Left ventricle myocardium inferior (tissue), 1 donor: ENCODE results near the gene LARGE1. TPM values are rescaled to one million over a fixed set of nuclear protein-coding genes. Genes with fewer than 3 reads are reported as not detected.
A peak's percentile ranks its signal among the peaks of the same experiment; 100 is the strongest.

ENCODE experiments used
- DNase-seq: peaks from one replicate; pipeline ENCODE4 v3.0.0-alpha.2; 2020
- H3K27ac ChIP-seq: fragments of 200-600 bp; replicated peaks from 2 replicates; pipeline ENCODE4 v1.8.0; 2021
- H3K27me3 ChIP-seq: fragments of 200-600 bp; 2 replicates; pipeline ENCODE4 v1.8.0; 2021; ENCODE audit warnings: low read depth
- H3K36me3 ChIP-seq: fragments of 200-600 bp; 2 replicates; pipeline ENCODE4 v1.8.0; 2021
- H3K4me1 ChIP-seq: fragments of 200-600 bp; 2 replicates; pipeline ENCODE4 v1.8.0; 2021
- H3K4me3 ChIP-seq: fragments of 200-600 bp; 2 replicates; pipeline ENCODE4 v1.8.0; 2021; ENCODE audit warnings: mild to moderate bottlenecking, moderate library complexity
- H3K9me3 ChIP-seq: fragments of 200-600 bp; replicated peaks from 2 replicates; pipeline ENCODE4 v1.8.0; 2021
- CTCF ChIP-seq: fragments of 200-600 bp; IDR thresholded peaks from 2 replicates; pipeline ENCODE4 v1.8.0; 2021; ENCODE audit warnings: antibody characterized with exemption, mild to moderate bottlenecking, borderline replicate concordance
- intact Hi-C: fragments of 100-400 bp; cut with micrococcal nuclease; formaldehyde crosslinking; loops from one replicate; pipeline ENCODE4 v1.11.0; 2022
- total RNA-seq: library from RNA; stranded (reverse); fragmentation: NEBNext Ultra II Directional; extraction: Animal tissue kit (Norgen Biotek cat#: 25700); gene quantifications from one replicate; pipeline ENCODE4 v1.2.1, GENCODE V29; 2021
- donor health status: DM: no; HTN: yes; CAD: no; lungs with severe emphysema.

Gene LARGE1
- total RNA-seq, 1 donor from 2014 or later, result 117 TPM

GRCh38 chr22:33487041-33487716, 433.1 kb downstream of the LARGE1 start:
- Histone ChIP-seq H3K9me3 (no peaks in the 10 kb centered on the region), H3K4me1 (peaks cover 24% of the 10 kb centered on the region), H3K27ac (no peak overlapping the region), H3K36me3 (no peaks in the 10 kb centered on the region), H3K4me3 (no peak overlapping the region), H3K27me3 (no peaks in the 10 kb centered on the region)
- intact Hi-C loops, result no loop called here
- no peak for DNase-seq
- TF ChIP-seq CTCF, result no peak

GRCh38 chr22:33481550-33481949, 438.7 kb downstream of the LARGE1 start:
- H3K4me1 ChIP-seq, result peaks cover 20% of the 10 kb centered on the region
- no peaks in the 10 kb centered on the region for H3K9me3 ChIP-seq
- H3K4me3 ChIP-seq, result no peak overlapping the region
- no peak overlapping the region for H3K27ac ChIP-seq
- intact Hi-C loops, result no loop called here
- no peak for TF ChIP-seq CTCF
- no peak for DNase-seq
- no peaks in the 10 kb centered on the region for H3K36me3 ChIP-seq
- no peaks in the 10 kb centered on the region for H3K27me3 ChIP-seq

GRCh38 chr22:33477120-33478111, 442.9 kb downstream of the LARGE1 start:
- DNase-seq, result no peak
- Histone ChIP-seq H3K27me3 (no peaks in the 10 kb centered on the region), H3K36me3 (no peaks in the 10 kb centered on the region), H3K4me3 (no peak overlapping the region), H3K27ac (peak overlapping the region; percentile 16), H3K4me1 (peaks cover 38% of the 10 kb centered on the region), H3K9me3 (no peaks in the 10 kb centered on the region)
- intact Hi-C loops, result no loop called here
- no peak for TF ChIP-seq CTCF

GRCh38 chr22:33476716-33477115, 443.6 kb downstream of the LARGE1 start:
- no peaks in the 10 kb centered on the region for H3K27me3 ChIP-seq
- no peaks in the 10 kb centered on the region for H3K36me3 ChIP-seq
- DNase-seq, result no peak
- intact Hi-C loops, result no loop called here
- H3K27ac ChIP-seq, result peak overlapping the region; percentile 16
- no peak for TF ChIP-seq CTCF
- H3K4me1 ChIP-seq, result peaks cover 42% of the 10 kb centered on the region
- H3K4me3 ChIP-seq, result no peak overlapping the region
- H3K9me3 ChIP-seq, result no peaks in the 10 kb centered on the region

GRCh38 chr22:33476206-33476605, 444.1 kb downstream of the LARGE1 start:
- Histone ChIP-seq H3K36me3 (no peaks in the 10 kb centered on the region), H3K9me3 (no peaks in the 10 kb centered on the region), H3K27ac (no peak overlapping the region), H3K4me1 (peaks cover 45% of the 10 kb centered on the region), H3K27me3 (no peaks in the 10 kb centered on the region), H3K4me3 (no peak overlapping the region)
- no peak for TF ChIP-seq CTCF
- intact Hi-C loops, result no loop called here
- no peak for DNase-seq
